HepG2 (cell line): ENCODE measurements around the gene CNOT10. TPM values are rescaled to one million over a fixed set of nuclear protein-coding genes. Genes with fewer than 3 reads are reported as not detected.

ENCODE experiments used
- ATF4 ChIP-seq, 2 experiments: fragments of 450-650 bp in 1 of 2; sonication (generic) in 1 of 2; formaldehyde crosslinking; IDR thresholded peaks; 2 replicates each; pipeline versions ENCODE4 v1.5.0 to v1.8.0; 2020 to 2022; ENCODE audit warnings: mild to moderate bottlenecking in 1 of 2, missing genetic modification reagents in 1 of 2
- FOXK1 ChIP-seq: sonication (generic); formaldehyde crosslinking; IDR thresholded peaks from 2 replicates; pipeline ENCODE4 v1.4.0; 2020; ENCODE audit warnings: low read depth, missing genetic modification reagents, borderline replicate concordance
- GFI1 ChIP-seq: sonication (generic); formaldehyde crosslinking; IDR thresholded peaks from 2 replicates; pipeline ENCODE4 v1.5.0; 2020; ENCODE audit warnings: missing genetic modification reagents, mild to moderate bottlenecking, borderline replicate concordance
- HOXA9 ChIP-seq: sonication (generic); formaldehyde crosslinking; IDR thresholded peaks from 2 replicates; pipeline ENCODE4 v1.8.1; 2022; ENCODE audit warnings: missing genetic modification reagents, mild to moderate bottlenecking, moderate library complexity, borderline replicate concordance
- MIER3 ChIP-seq: IDR thresholded peaks from 2 replicates; pipeline ENCODE4 v1.6.1; 2016; ENCODE audit warnings: missing compliant biosample characterization, borderline replicate concordance
- PAXIP1 ChIP-seq: sonication (generic); formaldehyde crosslinking; conservative IDR thresholded peaks from 2 replicates; pipeline ENCODE4 v1.4.0; 2020; ENCODE audit warnings: mild to moderate bottlenecking, missing genetic modification reagents, moderate library complexity
- PHB2 ChIP-seq: fragments of 450-650 bp; IDR thresholded peaks from 2 replicates; pipeline ENCODE4 v1.6.1; 2018; ENCODE audit not compliant: partially characterized antibody
- PTBP1 ChIP-seq: fragments of 200-400 bp; formaldehyde crosslinking; IDR thresholded peaks from 2 replicates; pipeline ENCODE4 v1.6.1; 2018; ENCODE audit warnings: low read length, low read depth; ENCODE audit not compliant: poor library complexity, severe bottlenecking
- RORA ChIP-seq: sonication (generic); formaldehyde crosslinking; IDR thresholded peaks from 2 replicates; pipeline ENCODE4 v1.5.0; 2020; ENCODE audit warnings: mild to moderate bottlenecking, missing genetic modification reagents, moderate library complexity
- TBP ChIP-seq: sonication (generic); formaldehyde crosslinking; IDR thresholded peaks from 2 replicates; pipeline ENCODE4 v1.5.0; 2020; ENCODE audit warnings: missing genetic modification reagents
- TBX2 ChIP-seq: sonication (generic); formaldehyde crosslinking; IDR thresholded peaks from 2 replicates; pipeline ENCODE4 v1.5.0; 2020; ENCODE audit warnings: missing genetic modification reagents, mild to moderate bottlenecking, borderline replicate concordance
- THAP7 ChIP-seq: sonication (generic); formaldehyde crosslinking; IDR thresholded peaks from 2 replicates; pipeline ENCODE4 v1.8.1; 2023; ENCODE audit warnings: mild to moderate bottlenecking, missing genetic modification reagents
- ZNF12 ChIP-seq: sonication (generic); formaldehyde crosslinking; IDR thresholded peaks from 2 replicates; pipeline ENCODE4 v1.5.0; 2020; ENCODE audit warnings: missing genetic modification reagents
- ZNF280B ChIP-seq: sonication (generic); formaldehyde crosslinking; IDR thresholded peaks from 2 replicates; pipeline ENCODE4 v1.5.0; 2020; ENCODE audit warnings: missing genetic modification reagents, mild to moderate bottlenecking, borderline replicate concordance
- ZNF558 ChIP-seq: sonication (generic); formaldehyde crosslinking; IDR thresholded peaks from 2 replicates; pipeline ENCODE4 v1.9.0; 2022; ENCODE audit warnings: mild to moderate bottlenecking, missing genetic modification reagents, borderline replicate concordance
- ZNF576 ChIP-seq: sonication (generic); formaldehyde crosslinking; IDR thresholded peaks from 2 replicates; pipeline ENCODE4 v1.4.0; 2020; ENCODE audit warnings: mild to moderate bottlenecking, missing genetic modification reagents
- ZNF713 ChIP-seq: sonication (generic); formaldehyde crosslinking; IDR thresholded peaks from 2 replicates; pipeline ENCODE4 v1.4.0; 2020; ENCODE audit warnings: mild to moderate bottlenecking, missing genetic modification reagents
- ZSCAN22 ChIP-seq: sonication (generic); formaldehyde crosslinking; IDR thresholded peaks from 2 replicates; pipeline ENCODE4 v1.4.0; 2020; ENCODE audit warnings: mild to moderate bottlenecking, missing genetic modification reagents
- ZXDC ChIP-seq: sonication (generic); formaldehyde crosslinking; IDR thresholded peaks from 2 replicates; pipeline ENCODE4 v1.5.0; 2020; ENCODE audit warnings: mild to moderate bottlenecking, missing genetic modification reagents
- polyA plus RNA-seq, 8 experiments: library from polyadenylated mRNA; depleted of rRNA in 3 of 8; stranded (reverse) in 7 of 8; unstranded in 1 of 8; fragments of >200 nt; fragmentation: Illumina TruSeq in 4 of 8; extraction: Trizol in 4 of 8; gene quantifications; 2 replicates each; pipeline versions ENCODE4 v1.2.1 to v1.2.3, GENCODE V29; 2011 to 2016; ENCODE audit warnings: low read depth in 4 of 8, missing spikeins in 1 of 8, mixed read lengths in 1 of 8; ENCODE audit not compliant: insufficient read depth in 1 of 8
- total RNA-seq, 5 experiments: library from RNA; depleted of rRNA; stranded (reverse); fragments of >200 nt; fragmentation: Illumina TruSeq; extraction: Trizol; gene quantifications; 2 replicates each; pipeline ENCODE4 v1.2.3, GENCODE V29; 2016; ENCODE audit warnings: low read depth in 1 of 5

Gene CNOT10
- total and polyA plus RNA-seq, 2 of the 13 experiments (the other 11 are each of a cell fraction or from before 2014, with no cell fraction given): 21.2 to 34.1 TPM

- TF ChIP-seq PTBP1: no peak
- TF ChIP-seq ZNF280B: no peak
- TF ChIP-seq ZSCAN22 (CRISPR knock-in tag): no peak
- TF ChIP-seq PAXIP1 (CRISPR knock-in tag): peak; percentile 57
- TF ChIP-seq ZNF713 (CRISPR knock-in tag): no peak
- no peak for TF ChIP-seq THAP7
- no peak for TF ChIP-seq RORA (CRISPR knock-in tag)
- no peak for TF ChIP-seq MIER3 (CRISPR knock-in tag)
- TF ChIP-seq ZXDC: no peak
- peak in 1 of 2 experiments; percentile 95; a peak in 2 of 4 replicates for TF ChIP-seq ATF4 (CRISPR knock-in tag; IDR thresholded peaks at IDR 0.05)
- TF ChIP-seq ZNF576 (CRISPR knock-in tag): no peak
- TF ChIP-seq FOXK1 (CRISPR knock-in tag): no peak
- TF ChIP-seq ZNF558: no peak
- no peak for TF ChIP-seq HOXA9 (CRISPR knock-in tag)
- TF ChIP-seq TBP: no peak
- TF ChIP-seq TBX2 (CRISPR knock-in tag): no peak
- no peak for TF ChIP-seq GFI1
- no peak for TF ChIP-seq PHB2
- 0 out of 2 replicates have a peak, but pooled peaks have one; percentile 9 for TF ChIP-seq ZNF12 (CRISPR knock-in tag)
Observed at GRCh38 chr3:32703491-32703972, 18.5 kb downstream of the CNOT10 start (continued).
